HEK293 (cell line): ENCODE results near the gene MCM10.
A peak's percentile ranks its signal among the peaks of the same experiment; 100 is the strongest.

Experiments
- CTCF ChIA-PET: fragments of 350-600 bp; formaldehyde crosslinking; extraction: SDS; loops from one replicate; lab custom pipeline; 2021; ENCODE audit warnings: antibody characterized with exemption; lab: Yijun Ruan, JAX
- POLR2A ChIA-PET: fragments of 300-600 bp; formaldehyde crosslinking; extraction: SDS; loops from one replicate; lab custom pipeline; 2020; ENCODE audit warnings: antibody characterized with exemption, inconsistent platforms; lab: Yijun Ruan, JAX
- H3K27ac ChIP-seq: fragments of 200-500 bp; sonication (Bioruptor generic); 2 replicates; pipeline ENCODE4 v1.5.1; 2014; ENCODE audit warnings: low read depth, low read length, control low read depth, inconsistent platforms; ENCODE audit errors: extremely low read depth
- H3K36me3 ChIP-seq, 2 experiments: fragments of 200-500 bp in 1 of 2; sonication (Bioruptor generic) in 1 of 2; 1 replicate in 1 of 2; 2 replicates in 1 of 2; pipeline ENCODE4 v1.5.1; 2014 to 2017; ENCODE audit warnings: inconsistent platforms in 2 of 2, low read length in 2 of 2; ENCODE audit not compliant: control insufficient read depth in 2 of 2, insufficient read depth in 1 of 2
- H3K4me1 ChIP-seq: fragments of 200-500 bp; sonication (Bioruptor generic); 2 replicates; pipeline ENCODE4 v1.5.1; 2014; ENCODE audit warnings: mild to moderate bottlenecking, low read length, inconsistent platforms; ENCODE audit not compliant: control insufficient read depth, insufficient read depth
- H3K4me3 ChIP-seq: 2 replicates; pipeline ENCODE4 v1.5.1; 2011; ENCODE audit warnings: low read depth, mild to moderate bottlenecking, control low read depth, low read length, moderate library complexity
- H3K9me3 ChIP-seq: fragments of 200-500 bp; sonication (Bioruptor generic); 2 replicates; pipeline ENCODE4 v1.5.1; 2014; ENCODE audit warnings: low read depth, low read length, inconsistent platforms; ENCODE audit not compliant: control insufficient read depth, insufficient read depth
- BCL11A ChIP-seq: fragments of 450-650 bp; formaldehyde crosslinking; IDR thresholded peaks from 2 replicates; pipeline ENCODE4 v1.5.1; 2016; ENCODE audit warnings: low read depth, missing biosample characterization, missing genetic modification characterization
- GLIS2 ChIP-seq: fragments of 450-650 bp; formaldehyde crosslinking; IDR thresholded peaks from 2 replicates; pipeline ENCODE4 v1.5.1; 2016; ENCODE audit warnings: missing biosample characterization, missing genetic modification characterization
- OSR2 ChIP-seq: fragments of 450-650 bp; formaldehyde crosslinking; IDR thresholded peaks from 2 replicates; pipeline ENCODE4 v1.5.1; 2016; ENCODE audit warnings: missing biosample characterization, missing genetic modification characterization
- OVOL3 ChIP-seq: fragments of 450-650 bp; formaldehyde crosslinking; IDR thresholded peaks from 2 replicates; pipeline ENCODE4 v1.5.1; 2016; ENCODE audit warnings: missing biosample characterization, missing genetic modification characterization
- RBAK ChIP-seq: fragments of 450-650 bp; formaldehyde crosslinking; IDR thresholded peaks from 2 replicates; pipeline ENCODE4 v1.5.1; 2016; ENCODE audit warnings: missing biosample characterization, missing genetic modification characterization
- SCRT2 ChIP-seq: fragments of 450-650 bp; formaldehyde crosslinking; IDR thresholded peaks from 2 replicates; pipeline ENCODE4 v1.5.1; 2016; ENCODE audit warnings: missing biosample characterization, missing genetic modification characterization
- YY1 ChIP-seq: fragments of 450-650 bp; formaldehyde crosslinking; IDR thresholded peaks from 2 replicates; pipeline ENCODE4 v1.5.1; 2018; ENCODE audit warnings: missing biosample characterization, missing genetic modification characterization
- ZFP3 ChIP-seq: fragments of 450-650 bp; formaldehyde crosslinking; IDR thresholded peaks from 2 replicates; pipeline ENCODE4 v1.5.1; 2016; ENCODE audit warnings: low read depth, missing biosample characterization, missing genetic modification characterization
- ZFP41 ChIP-seq: fragments of 450-650 bp; formaldehyde crosslinking; IDR thresholded peaks from 2 replicates; pipeline ENCODE4 v1.5.1; 2016; ENCODE audit warnings: missing biosample characterization, missing genetic modification characterization, borderline replicate concordance
- ZNF16 ChIP-seq: fragments of 450-650 bp; formaldehyde crosslinking; IDR thresholded peaks from 2 replicates; pipeline ENCODE4 v1.5.1; 2016; ENCODE audit warnings: low read depth, missing biosample characterization, missing genetic modification characterization
- ZNF221 ChIP-seq: fragments of 450-650 bp; formaldehyde crosslinking; IDR thresholded peaks from 2 replicates; pipeline ENCODE4 v1.5.1; 2017; ENCODE audit warnings: missing biosample characterization, missing genetic modification characterization, borderline replicate concordance
- ZNF248 ChIP-seq: fragments of 450-650 bp; formaldehyde crosslinking; IDR thresholded peaks from 2 replicates; pipeline ENCODE4 v1.5.1; 2017; ENCODE audit warnings: missing biosample characterization, missing genetic modification characterization
- ZNF366 ChIP-seq: fragments of 450-650 bp; formaldehyde crosslinking; conservative IDR thresholded peaks from 2 replicates; pipeline ENCODE4 v1.5.1; 2016; ENCODE audit warnings: missing biosample characterization, missing genetic modification characterization
- ZNF394 ChIP-seq: fragments of 450-650 bp; formaldehyde crosslinking; IDR thresholded peaks from 2 replicates; pipeline ENCODE4 v1.5.1; 2016; ENCODE audit warnings: missing biosample characterization, missing genetic modification characterization, mild to moderate bottlenecking, moderate library complexity, borderline replicate concordance
- ZNF416 ChIP-seq: fragments of 450-650 bp; formaldehyde crosslinking; IDR thresholded peaks from 2 replicates; pipeline ENCODE4 v1.5.1; 2016; ENCODE audit warnings: missing biosample characterization, missing genetic modification characterization
- ZNF48 ChIP-seq: fragments of 450-650 bp; formaldehyde crosslinking; IDR thresholded peaks from 2 replicates; pipeline ENCODE4 v1.5.1; 2016; ENCODE audit warnings: missing biosample characterization, missing genetic modification characterization
- ZNF544 ChIP-seq: fragments of 450-650 bp; formaldehyde crosslinking; IDR thresholded peaks from 2 replicates; pipeline ENCODE4 v1.5.0; 2017; ENCODE audit warnings: missing biosample characterization, missing genetic modification characterization
- ZNF610 ChIP-seq: fragments of 450-650 bp; formaldehyde crosslinking; IDR thresholded peaks from 2 replicates; pipeline ENCODE4 v1.5.1; 2016; ENCODE audit warnings: missing biosample characterization, missing genetic modification characterization, borderline replicate concordance
- ZNF658 ChIP-seq: fragments of 450-650 bp; formaldehyde crosslinking; IDR thresholded peaks from 2 replicates; pipeline ENCODE4; 2016; ENCODE audit warnings: missing biosample characterization, missing genetic modification characterization
- ZNF777 ChIP-seq: fragments of 450-650 bp; formaldehyde crosslinking; IDR thresholded peaks from 2 replicates; pipeline ENCODE4 v1.5.1; 2017; ENCODE audit warnings: missing biosample characterization, missing genetic modification characterization, borderline replicate concordance
- ZNF785 ChIP-seq: fragments of 450-650 bp; formaldehyde crosslinking; IDR thresholded peaks from 2 replicates; pipeline ENCODE4 v1.5.1; 2016; ENCODE audit warnings: missing biosample characterization, missing genetic modification characterization
- ZNF837 ChIP-seq: fragments of 450-650 bp; formaldehyde crosslinking; IDR thresholded peaks from 2 replicates; pipeline ENCODE4 v1.5.1; 2016; ENCODE audit warnings: missing biosample characterization, missing genetic modification characterization
- TF ChIP-seq, protein P1 (sequence below): fragments of 450-650 bp; formaldehyde crosslinking; IDR thresholded peaks from 2 replicates; pipeline ENCODE4 v1.5.1; 2016; ENCODE audit warnings: missing biosample characterization, missing genetic modification characterization
- TF ChIP-seq, protein P2 (sequence below): fragments of 450-650 bp; formaldehyde crosslinking; IDR thresholded peaks from 2 replicates; pipeline ENCODE4 v1.5.1; 2016; ENCODE audit warnings: missing biosample characterization, missing genetic modification characterization
- TF ChIP-seq, protein P3 (sequence below): fragments of 450-650 bp; formaldehyde crosslinking; IDR thresholded peaks from 2 replicates; pipeline ENCODE4 v1.5.0; 2017; ENCODE audit warnings: missing biosample characterization, missing genetic modification characterization, borderline replicate concordance
- TF ChIP-seq, protein P4 (sequence below): fragments of 450-650 bp; formaldehyde crosslinking; IDR thresholded peaks from 2 replicates; pipeline ENCODE4 v1.5.1; 2016; ENCODE audit warnings: missing biosample characterization, missing genetic modification characterization
- TF ChIP-seq, protein P5 (sequence below): fragments of 450-650 bp; formaldehyde crosslinking; IDR thresholded peaks from 2 replicates; pipeline ENCODE4 v1.5.1; 2016; ENCODE audit warnings: missing biosample characterization, missing genetic modification characterization

Gene MCM10

DNA sequence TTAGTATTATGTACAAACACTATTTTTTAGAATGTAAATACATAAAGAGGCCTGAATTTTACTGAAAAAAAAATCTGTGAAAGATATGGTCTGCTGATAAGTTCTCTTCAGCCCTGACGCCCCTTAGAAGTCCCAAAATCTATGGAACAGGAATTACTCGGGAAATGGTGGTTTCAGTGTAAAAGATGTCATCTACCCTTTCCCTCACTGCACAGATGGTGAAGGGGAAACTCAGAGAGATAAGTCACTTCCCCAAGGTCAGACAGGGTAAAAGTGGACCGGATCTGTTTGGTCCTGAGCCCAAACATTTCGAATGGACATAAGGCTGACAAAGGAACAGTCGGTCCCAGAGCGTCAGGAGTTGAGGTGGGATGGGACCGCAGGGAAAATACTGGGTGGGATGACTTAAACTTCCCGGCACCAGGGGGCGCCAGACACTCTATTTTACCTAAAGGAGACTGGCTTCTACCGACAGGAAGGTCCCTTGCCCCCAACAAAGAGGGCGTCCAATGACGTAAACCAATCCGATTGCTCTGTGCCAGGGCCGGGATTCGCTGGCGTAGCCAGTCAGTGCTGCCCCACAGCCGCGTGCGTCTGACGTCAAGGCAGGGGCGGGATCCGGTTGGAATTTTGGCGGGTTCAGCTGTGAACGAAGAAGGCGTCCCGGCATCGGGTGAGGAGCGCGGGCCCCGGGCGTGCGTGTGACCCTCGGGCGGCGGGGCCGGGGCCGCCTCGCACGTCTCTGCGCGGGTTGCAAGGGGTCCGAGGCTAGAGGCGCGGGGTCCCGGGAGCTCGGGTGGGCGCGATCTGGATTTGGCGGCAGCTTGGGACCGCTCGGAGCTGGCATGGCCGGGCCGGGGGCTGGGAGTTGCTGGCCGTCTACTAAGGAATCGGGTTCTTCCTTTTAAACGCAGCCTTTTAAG lies at the start of gene MCM10:
MCM10 (plus strand) TSS at position 625 of the 923 bp plus-strand sequence. CDS start 2,645 bp downstream, outside the sequence.
- H3K4me1 ChIP-seq: no peaks in the 10 kb centered on the region
- peak within 1 kb of the TSS; percentile 39; the same call in 1 of the 2 replicates for H3K27ac ChIP-seq
- peak within 1 kb of the TSS; percentile 67 for H3K4me3 ChIP-seq
- H3K9me3 ChIP-seq: no peaks in the 10 kb centered on the region
- POLR2A ChIA-PET: interaction anchor here (1.0 to 2.2 kb wide), 2 partner anchors 138 to 141 kb away, joined by 3 to 4 read pairs; partner anchors contain the start of gene PHYH
- H3K36me3 ChIP-seq: peaks cover 13 to 28% of the 10 kb centered on the region in 2 experiments
- CTCF ChIA-PET: interaction anchor here (0.5 to 2.1 kb wide), 18 partner anchors 9 to 1091 kb away, joined by 3 to 9 read pairs (median 4); partner anchors contain the start of gene PHYH
- TF ChIP-seq ZNF544 (tag by site-specific recombination): no peak
- TF ChIP-seq ZNF777 (tag by site-specific recombination): no peak
- TF ChIP-seq BCL11A (tag by site-specific recombination): no peak
- no peak for TF ChIP-seq RBAK (tag by site-specific recombination)
- TF ChIP-seq, protein P1, sequence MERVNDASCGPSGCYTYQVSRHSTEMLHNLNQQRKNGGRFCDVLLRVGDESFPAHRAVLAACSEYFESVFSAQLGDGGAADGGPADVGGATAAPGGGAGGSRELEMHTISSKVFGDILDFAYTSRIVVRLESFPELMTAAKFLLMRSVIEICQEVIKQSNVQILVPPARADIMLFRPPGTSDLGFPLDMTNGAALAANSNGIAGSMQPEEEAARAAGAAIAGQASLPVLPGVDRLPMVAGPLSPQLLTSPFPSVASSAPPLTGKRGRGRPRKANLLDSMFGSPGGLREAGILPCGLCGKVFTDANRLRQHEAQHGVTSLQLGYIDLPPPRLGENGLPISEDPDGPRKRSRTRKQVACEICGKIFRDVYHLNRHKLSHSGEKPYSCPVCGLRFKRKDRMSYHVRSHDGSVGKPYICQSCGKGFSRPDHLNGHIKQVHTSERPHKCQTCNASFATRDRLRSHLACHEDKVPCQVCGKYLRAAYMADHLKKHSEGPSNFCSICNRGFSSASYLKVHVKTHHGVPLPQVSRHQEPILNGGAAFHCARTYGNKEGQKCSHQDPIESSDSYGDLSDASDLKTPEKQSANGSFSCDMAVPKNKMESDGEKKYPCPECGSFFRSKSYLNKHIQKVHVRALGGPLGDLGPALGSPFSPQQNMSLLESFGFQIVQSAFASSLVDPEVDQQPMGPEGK (tag by site-specific recombination): peak; percentile 43; the same call in 1 of the 2 replicates
- TF ChIP-seq ZFP3 (tag by site-specific recombination): no peak
- TF ChIP-seq, protein P2, sequence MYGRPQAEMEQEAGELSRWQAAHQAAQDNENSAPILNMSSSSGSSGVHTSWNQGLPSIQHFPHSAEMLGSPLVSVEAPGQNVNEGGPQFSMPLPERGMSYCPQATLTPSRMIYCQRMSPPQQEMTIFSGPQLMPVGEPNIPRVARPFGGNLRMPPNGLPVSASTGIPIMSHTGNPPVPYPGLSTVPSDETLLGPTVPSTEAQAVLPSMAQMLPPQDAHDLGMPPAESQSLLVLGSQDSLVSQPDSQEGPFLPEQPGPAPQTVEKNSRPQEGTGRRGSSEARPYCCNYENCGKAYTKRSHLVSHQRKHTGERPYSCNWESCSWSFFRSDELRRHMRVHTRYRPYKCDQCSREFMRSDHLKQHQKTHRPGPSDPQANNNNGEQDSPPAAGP (tag by site-specific recombination): peak; percentile 78; the same call in 1 of the 2 replicates
- peak; percentile 20; the same call in 1 of the 2 replicates for TF ChIP-seq ZNF610
- TF ChIP-seq ZNF48 (tag by site-specific recombination): no peak
- TF ChIP-seq, protein P3, sequence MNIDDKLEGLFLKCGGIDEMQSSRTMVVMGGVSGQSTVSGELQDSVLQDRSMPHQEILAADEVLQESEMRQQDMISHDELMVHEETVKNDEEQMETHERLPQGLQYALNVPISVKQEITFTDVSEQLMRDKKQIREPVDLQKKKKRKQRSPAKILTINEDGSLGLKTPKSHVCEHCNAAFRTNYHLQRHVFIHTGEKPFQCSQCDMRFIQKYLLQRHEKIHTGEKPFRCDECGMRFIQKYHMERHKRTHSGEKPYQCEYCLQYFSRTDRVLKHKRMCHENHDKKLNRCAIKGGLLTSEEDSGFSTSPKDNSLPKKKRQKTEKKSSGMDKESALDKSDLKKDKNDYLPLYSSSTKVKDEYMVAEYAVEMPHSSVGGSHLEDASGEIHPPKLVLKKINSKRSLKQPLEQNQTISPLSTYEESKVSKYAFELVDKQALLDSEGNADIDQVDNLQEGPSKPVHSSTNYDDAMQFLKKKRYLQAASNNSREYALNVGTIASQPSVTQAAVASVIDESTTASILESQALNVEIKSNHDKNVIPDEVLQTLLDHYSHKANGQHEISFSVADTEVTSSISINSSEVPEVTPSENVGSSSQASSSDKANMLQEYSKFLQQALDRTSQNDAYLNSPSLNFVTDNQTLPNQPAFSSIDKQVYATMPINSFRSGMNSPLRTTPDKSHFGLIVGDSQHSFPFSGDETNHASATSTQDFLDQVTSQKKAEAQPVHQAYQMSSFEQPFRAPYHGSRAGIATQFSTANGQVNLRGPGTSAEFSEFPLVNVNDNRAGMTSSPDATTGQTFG (tag by site-specific recombination): no peak
- TF ChIP-seq ZNF366 (tag by site-specific recombination): no peak
- TF ChIP-seq ZNF221: no peak
- TF ChIP-seq ZNF394: no peak; the same call in 1 of the 2 replicates
- TF ChIP-seq ZNF785 (tag by site-specific recombination): no peak
- TF ChIP-seq YY1 (tag by site-specific recombination): peak; percentile 92
- TF ChIP-seq GLIS2 (tag by site-specific recombination): peak; percentile 76
- TF ChIP-seq, protein P4, sequence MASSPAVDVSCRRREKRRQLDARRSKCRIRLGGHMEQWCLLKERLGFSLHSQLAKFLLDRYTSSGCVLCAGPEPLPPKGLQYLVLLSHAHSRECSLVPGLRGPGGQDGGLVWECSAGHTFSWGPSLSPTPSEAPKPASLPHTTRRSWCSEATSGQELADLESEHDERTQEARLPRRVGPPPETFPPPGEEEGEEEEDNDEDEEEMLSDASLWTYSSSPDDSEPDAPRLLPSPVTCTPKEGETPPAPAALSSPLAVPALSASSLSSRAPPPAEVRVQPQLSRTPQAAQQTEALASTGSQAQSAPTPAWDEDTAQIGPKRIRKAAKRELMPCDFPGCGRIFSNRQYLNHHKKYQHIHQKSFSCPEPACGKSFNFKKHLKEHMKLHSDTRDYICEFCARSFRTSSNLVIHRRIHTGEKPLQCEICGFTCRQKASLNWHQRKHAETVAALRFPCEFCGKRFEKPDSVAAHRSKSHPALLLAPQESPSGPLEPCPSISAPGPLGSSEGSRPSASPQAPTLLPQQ: peak; percentile 73
- TF ChIP-seq OVOL3 (tag by site-specific recombination): no peak
- no peak for TF ChIP-seq ZNF248 (tag by site-specific recombination)
- no peak for TF ChIP-seq SCRT2 (tag by site-specific recombination)
- no peak for TF ChIP-seq ZNF416 (tag by site-specific recombination)
- TF ChIP-seq ZNF837: no peak
- TF ChIP-seq, protein P5, sequence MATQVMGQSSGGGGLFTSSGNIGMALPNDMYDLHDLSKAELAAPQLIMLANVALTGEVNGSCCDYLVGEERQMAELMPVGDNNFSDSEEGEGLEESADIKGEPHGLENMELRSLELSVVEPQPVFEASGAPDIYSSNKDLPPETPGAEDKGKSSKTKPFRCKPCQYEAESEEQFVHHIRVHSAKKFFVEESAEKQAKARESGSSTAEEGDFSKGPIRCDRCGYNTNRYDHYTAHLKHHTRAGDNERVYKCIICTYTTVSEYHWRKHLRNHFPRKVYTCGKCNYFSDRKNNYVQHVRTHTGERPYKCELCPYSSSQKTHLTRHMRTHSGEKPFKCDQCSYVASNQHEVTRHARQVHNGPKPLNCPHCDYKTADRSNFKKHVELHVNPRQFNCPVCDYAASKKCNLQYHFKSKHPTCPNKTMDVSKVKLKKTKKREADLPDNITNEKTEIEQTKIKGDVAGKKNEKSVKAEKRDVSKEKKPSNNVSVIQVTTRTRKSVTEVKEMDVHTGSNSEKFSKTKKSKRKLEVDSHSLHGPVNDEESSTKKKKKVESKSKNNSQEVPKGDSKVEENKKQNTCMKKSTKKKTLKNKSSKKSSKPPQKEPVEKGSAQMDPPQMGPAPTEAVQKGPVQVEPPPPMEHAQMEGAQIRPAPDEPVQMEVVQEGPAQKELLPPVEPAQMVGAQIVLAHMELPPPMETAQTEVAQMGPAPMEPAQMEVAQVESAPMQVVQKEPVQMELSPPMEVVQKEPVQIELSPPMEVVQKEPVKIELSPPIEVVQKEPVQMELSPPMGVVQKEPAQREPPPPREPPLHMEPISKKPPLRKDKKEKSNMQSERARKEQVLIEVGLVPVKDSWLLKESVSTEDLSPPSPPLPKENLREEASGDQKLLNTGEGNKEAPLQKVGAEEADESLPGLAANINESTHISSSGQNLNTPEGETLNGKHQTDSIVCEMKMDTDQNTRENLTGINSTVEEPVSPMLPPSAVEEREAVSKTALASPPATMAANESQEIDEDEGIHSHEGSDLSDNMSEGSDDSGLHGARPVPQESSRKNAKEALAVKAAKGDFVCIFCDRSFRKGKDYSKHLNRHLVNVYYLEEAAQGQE: no peak
- no peak for TF ChIP-seq ZNF16 (tag by site-specific recombination)
- TF ChIP-seq ZFP41 (tag by site-specific recombination): no peak
- no peak for TF ChIP-seq OSR2 (tag by site-specific recombination)
- no peak for TF ChIP-seq ZNF658 (tag by site-specific recombination)
